ENCODE measurements around the gene LDLR. TPM values are rescaled to one million over a fixed set of nuclear protein-coding genes. Genes with fewer than 3 reads are reported as not detected.
A peak's percentile ranks its signal among the peaks of the same experiment; 100 is the strongest.

The LDLR gene
- total and polyA plus RNA-seq, 2 donors (not counting 3 experiments of a cell fraction or from before 2014, with no cell fraction given) = 142 to 174 TPM

GRCh38 chr19:11115895-11116446 is 26.7 kb downstream of the LDLR start:
- no peaks in the 10 kb centered on the region for H3K9me3 ChIP-seq (replicated peaks; ENCODE audit: control insufficient read depth, insufficient read depth, low read length)
- H3K4me1 ChIP-seq (ENCODE audit: control insufficient read depth, extremely low read depth, insufficient read depth, low read length) = no peaks in the 10 kb centered on the region
- TF ChIP-seq, protein P1, sequence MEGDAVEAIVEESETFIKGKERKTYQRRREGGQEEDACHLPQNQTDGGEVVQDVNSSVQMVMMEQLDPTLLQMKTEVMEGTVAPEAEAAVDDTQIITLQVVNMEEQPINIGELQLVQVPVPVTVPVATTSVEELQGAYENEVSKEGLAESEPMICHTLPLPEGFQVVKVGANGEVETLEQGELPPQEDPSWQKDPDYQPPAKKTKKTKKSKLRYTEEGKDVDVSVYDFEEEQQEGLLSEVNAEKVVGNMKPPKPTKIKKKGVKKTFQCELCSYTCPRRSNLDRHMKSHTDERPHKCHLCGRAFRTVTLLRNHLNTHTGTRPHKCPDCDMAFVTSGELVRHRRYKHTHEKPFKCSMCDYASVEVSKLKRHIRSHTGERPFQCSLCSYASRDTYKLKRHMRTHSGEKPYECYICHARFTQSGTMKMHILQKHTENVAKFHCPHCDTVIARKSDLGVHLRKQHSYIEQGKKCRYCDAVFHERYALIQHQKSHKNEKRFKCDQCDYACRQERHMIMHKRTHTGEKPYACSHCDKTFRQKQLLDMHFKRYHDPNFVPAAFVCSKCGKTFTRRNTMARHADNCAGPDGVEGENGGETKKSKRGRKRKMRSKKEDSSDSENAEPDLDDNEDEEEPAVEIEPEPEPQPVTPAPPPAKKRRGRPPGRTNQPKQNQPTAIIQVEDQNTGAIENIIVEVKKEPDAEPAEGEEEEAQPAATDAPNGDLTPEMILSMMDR (IDR thresholded peaks at IDR 0.05; ENCODE audit: extremely low read depth in 1 of 2, insufficient read depth in 1 of 2, low read depth in 1 of 2, low read length in 2 of 2) = no peak
- TF ChIP-seq EZH2 (IDR thresholded peaks at IDR 0.05; ENCODE audit: borderline replicate concordance, low read depth, low read length, severe bottlenecking) (no peak), POLR2AphosphoS5 (IDR thresholded peaks at IDR 0.05; ENCODE audit: insufficient read depth, low read depth, low read length) (no peak), GATA2 (IDR thresholded peaks at IDR 0.05; ENCODE audit: insufficient read depth, insufficient read length, low read depth, low read length) (no peak), POLR2A (IDR thresholded peaks at IDR 0.05; ENCODE audit: low read depth, low read length) (no peak), JUN (IDR thresholded peaks at IDR 0.05; ENCODE audit: borderline replicate concordance, insufficient read depth, insufficient read length, low read depth) (no peak), FOS (IDR thresholded peaks at IDR 0.05; ENCODE audit: borderline replicate concordance, insufficient read depth, low read length) (no peak), MYC (IDR thresholded peaks at IDR 0.05; ENCODE audit: low read depth, low read length) (no peak)
- TF ChIP-seq, protein P2, sequence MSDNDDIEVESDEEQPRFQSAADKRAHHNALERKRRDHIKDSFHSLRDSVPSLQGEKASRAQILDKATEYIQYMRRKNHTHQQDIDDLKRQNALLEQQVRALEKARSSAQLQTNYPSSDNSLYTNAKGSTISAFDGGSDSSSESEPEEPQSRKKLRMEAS (IDR thresholded peaks at IDR 0.05; ENCODE audit: insufficient read depth, insufficient read length) = no peak
- H3K79me2 ChIP-seq (ENCODE audit: control insufficient read depth, insufficient read depth, low read length) = peaks cover 25% of the 10 kb centered on the region
- H3K9ac ChIP-seq (replicated peaks; ENCODE audit: extremely low read depth, insufficient read depth, low read length) = no peak overlapping the region
- H3K27me3 ChIP-seq (ENCODE audit: control insufficient read depth in 2 of 2, insufficient read depth in 2 of 2, low read length in 2 of 2) = no peaks in the 10 kb centered on the region
- no TSS peak for BruUV-seq (replicated peaks)
- POLR2A ChIA-PET = no interaction called here
- CTCF ChIA-PET = interaction anchor here (0.9 to 3.4 kb wide), 2 partner anchors 9 to 10 kb away, joined by 3 to 12 read pairs; no protein-coding TSS in a partner anchor
- no peak for DNase-seq (ENCODE audit: low read depth, low spot score)
- no peak overlapping the region for H3K27ac ChIP-seq (ENCODE audit: insufficient read depth, low read depth, low read length)
- no peak overlapping the region for H2AFZ ChIP-seq (ENCODE audit: low read depth, low read length)
- no peaks in the 10 kb centered on the region for H3K9me1 ChIP-seq (replicated peaks; ENCODE audit: control insufficient read depth, extremely low read depth, insufficient read depth, low read length)
- FAIRE-seq = peak; percentile 52
- H3K4me3 ChIP-seq (replicated peaks in 1 of 3; ENCODE audit: insufficient read depth in 1 of 3, low read depth in 1 of 3, low read length in 3 of 3) = no peak overlapping the region
- peaks cover 28 to 32% of the 10 kb centered on the region in 2 experiments for H3K36me3 ChIP-seq (ENCODE audit: control insufficient read depth in 2 of 2, extremely low read depth in 1 of 2, insufficient read depth in 2 of 2, low read length in 2 of 2)
- no peaks in the 10 kb centered on the region for H4K20me1 ChIP-seq (replicated peaks; ENCODE audit: control insufficient read depth, extremely low read depth, insufficient read depth, low read length)
- intact Hi-C loops (cut with micrococcal nuclease) = no loop called here
- dilution Hi-C loops (cut with MboI; ENCODE audit: extremely low pct_ligation_motif_present, low sequenced_read_pairs) = no loop called here
- no peak overlapping the region for H3K4me2 ChIP-seq (ENCODE audit: insufficient read depth, low read length)

Data from endothelial cell of umbilical vein (primary cell).